Erythroblast (primary cell): Measurements from ENCODE around the gene DGKI.

Source experiments
- GATA1 ChIP-seq: IDR thresholded peaks from 2 replicates; pipeline ENCODE4 v1.6.1; 2011; ENCODE audit warnings: low read depth, mild to moderate bottlenecking, control low read depth, low read length, moderate library complexity
- POLR2A ChIP-seq: IDR thresholded peaks from 2 replicates; pipeline ENCODE4 v1.6.1; 2011; ENCODE audit warnings: mild to moderate bottlenecking, low read length

GRCh38 chr7:137434946-137435345 lies 411.8 kb downstream of the DGKI start:
- no peak for TF ChIP-seq POLR2A
- TF ChIP-seq GATA1: no peak
